Mononuclear cell (primary cell): Measurements from ENCODE around the gene PNO1. TPM values are rescaled to one million over a fixed set of nuclear protein-coding genes. Genes with fewer than 3 reads are reported as not detected.

ENCODE experiments used
- H3K27me3 ChIP-seq: 2 replicates; pipeline ENCODE4 v1.6.0; 2011; ENCODE audit warnings: low read length, control low read depth; ENCODE audit not compliant: insufficient read depth
- H3K4me1 ChIP-seq: 2 replicates; pipeline ENCODE4 v1.5.1; 2011; ENCODE audit warnings: mild to moderate bottlenecking, low read length, control low read depth; ENCODE audit not compliant: insufficient read depth
- H3K4me3 ChIP-seq: 2 replicates; pipeline ENCODE4 v1.5.1; 2011; ENCODE audit warnings: mild to moderate bottlenecking, low read length, moderate library complexity
- H3K9me3 ChIP-seq: 2 replicates; pipeline ENCODE4 v1.5.1; 2011; ENCODE audit warnings: low read depth, mild to moderate bottlenecking, control low read depth, low read length
- total RNA-seq: library from RNA; depleted of rRNA; stranded (reverse); fragments of >200 nt; gene quantifications from one replicate; pipeline ENCODE4 v1.2.3, GENCODE V29; 2012

The PNO1 gene
- total RNA-seq, 1 donor = 16.5 TPM

DNA sequence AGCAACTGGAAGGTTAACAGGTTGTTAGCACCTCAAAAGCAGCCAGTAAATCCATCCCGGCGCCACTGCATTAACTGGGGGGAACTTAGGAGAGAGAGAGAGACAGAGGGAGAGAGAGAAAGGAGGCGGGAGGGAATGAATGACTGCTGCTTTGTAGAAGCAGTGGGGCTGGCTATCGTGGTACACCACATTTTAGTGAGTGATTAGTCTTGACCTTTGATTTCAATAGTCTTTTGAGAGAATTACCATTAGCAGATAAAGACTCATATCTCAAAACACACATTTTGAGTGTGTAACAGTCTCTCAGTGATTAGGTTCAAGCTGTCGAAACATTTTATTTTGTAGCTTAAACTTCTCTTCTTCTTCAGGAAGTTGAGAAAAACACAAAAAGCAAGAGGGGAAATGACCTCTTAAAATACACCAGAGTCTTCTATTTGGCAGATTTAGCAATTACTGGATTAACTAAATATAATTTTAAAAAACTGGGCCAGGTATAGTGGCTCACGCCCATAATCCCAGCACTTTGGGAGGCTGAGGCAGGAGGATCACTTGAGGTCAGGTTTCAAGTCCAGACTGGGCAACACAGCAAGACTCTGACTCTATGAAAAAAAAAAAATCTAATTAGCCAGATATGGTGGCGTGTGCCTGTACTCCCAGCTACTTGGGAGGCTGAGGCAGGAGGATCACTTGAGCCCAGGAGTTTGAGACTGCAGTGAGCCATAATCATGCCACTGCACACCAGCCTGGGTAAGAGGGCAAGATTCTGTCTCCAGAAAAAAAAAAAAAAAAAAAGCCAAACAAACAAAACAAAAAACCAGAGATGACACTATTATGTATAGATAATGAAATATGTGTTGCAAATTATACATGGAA lies 22.0 kb upstream of the PNO1 start:
- H3K4me1 ChIP-seq = peaks cover 8% of the 10 kb centered on the region
- no peaks in the 10 kb centered on the region for H3K27me3 ChIP-seq
- no peaks in the 10 kb centered on the region for H3K9me3 ChIP-seq
- no peak overlapping the region for H3K4me3 ChIP-seq

GRCh38 chr2:68141875-68142274 lies 15.8 kb upstream of the PNO1 start:
- Histone ChIP-seq H3K4me1 (no peaks in the 10 kb centered on the region), H3K27me3 (no peaks in the 10 kb centered on the region), H3K9me3 (no peaks in the 10 kb centered on the region), H3K4me3 (no peak overlapping the region)

GRCh38 chr2:68151037-68151436 lies 6.7 kb upstream of the PNO1 start:
- H3K9me3 ChIP-seq = no peaks in the 10 kb centered on the region
- no peak overlapping the region for H3K4me3 ChIP-seq
- no peaks in the 10 kb centered on the region for H3K27me3 ChIP-seq
- peaks cover 21% of the 10 kb centered on the region for H3K4me1 ChIP-seq

DNA sequence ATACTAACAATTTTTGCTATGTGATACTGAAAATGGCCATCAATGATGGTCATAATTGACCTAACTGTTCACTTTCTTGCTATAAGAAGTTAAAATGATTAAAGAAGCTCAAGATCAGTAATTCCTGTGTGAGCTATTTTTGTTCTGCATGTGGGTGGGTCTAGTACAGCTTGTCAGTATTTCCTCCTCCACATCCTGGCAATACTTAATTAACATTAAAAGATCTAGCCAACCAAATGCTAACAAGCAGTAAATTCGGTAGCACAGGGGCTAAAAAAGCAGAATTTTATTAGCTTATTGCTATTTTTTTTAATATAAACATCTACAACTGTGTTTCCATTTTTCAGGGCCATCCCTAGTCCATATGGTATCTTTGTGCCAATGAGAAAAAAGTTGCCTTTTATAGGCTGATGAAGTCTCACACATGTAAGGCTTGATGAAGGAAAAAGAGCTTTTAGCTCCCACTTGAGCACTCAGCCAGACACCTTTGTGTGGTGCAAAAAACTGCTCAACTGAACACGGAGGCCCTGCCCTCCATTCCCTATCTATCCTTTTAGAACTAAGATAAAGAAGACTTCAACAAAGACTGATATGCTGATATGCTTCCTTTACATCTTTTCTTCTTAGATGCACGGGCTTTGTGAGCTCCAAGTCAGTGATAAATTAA lies 4.9 kb upstream of the PNO1 start:
- Histone ChIP-seq H3K9me3 (no peaks in the 10 kb centered on the region), H3K4me1 (peaks cover 30% of the 10 kb centered on the region), H3K4me3 (no peak overlapping the region), H3K27me3 (no peaks in the 10 kb centered on the region)

- Histone ChIP-seq H3K4me3 (no peak overlapping the region), H3K9me3 (no peaks in the 10 kb centered on the region), H3K27me3 (no peaks in the 10 kb centered on the region), H3K4me1 (peaks cover 45% of the 10 kb centered on the region)
Measured at GRCh38 chr2:68155618-68156017, 2.1 kb upstream of the PNO1 start.

GRCh38 chr2:68156419-68156818 lies 1.3 kb upstream of the PNO1 start:
- H3K4me3 ChIP-seq = peak overlapping the region; percentile 91
- no peaks in the 10 kb centered on the region for H3K9me3 ChIP-seq
- no peaks in the 10 kb centered on the region for H3K27me3 ChIP-seq
- peaks cover 45% of the 10 kb centered on the region for H3K4me1 ChIP-seq

GRCh38 chr2:68157002-68157401 lies 686 bp upstream of the PNO1 start:
- H3K4me3 ChIP-seq = peak overlapping the region; percentile 91
- H3K9me3 ChIP-seq = no peaks in the 10 kb centered on the region
- peaks cover 45% of the 10 kb centered on the region for H3K4me1 ChIP-seq
- H3K27me3 ChIP-seq = no peaks in the 10 kb centered on the region

- peak overlapping the region; percentile 91 for H3K4me3 ChIP-seq
- H3K9me3 ChIP-seq = no peaks in the 10 kb centered on the region
- peaks cover 40% of the 10 kb centered on the region for H3K4me1 ChIP-seq
- H3K27me3 ChIP-seq = no peaks in the 10 kb centered on the region
Measured at GRCh38 chr2:68158134-68158447, 403 bp downstream of the PNO1 start.

GRCh38 chr2:68163641-68164040 lies 6.0 kb downstream of the PNO1 start:
- Histone ChIP-seq H3K27me3 (no peaks in the 10 kb centered on the region), H3K4me1 (peaks cover 11% of the 10 kb centered on the region), H3K4me3 (no peak overlapping the region), H3K9me3 (no peaks in the 10 kb centered on the region)

GRCh38 chr2:68167186-68167585 lies 9.5 kb downstream of the PNO1 start:
- Histone ChIP-seq H3K27me3 (no peaks in the 10 kb centered on the region), H3K4me1 (no peaks in the 10 kb centered on the region), H3K9me3 (no peaks in the 10 kb centered on the region), H3K4me3 (no peak overlapping the region)

GRCh38 chr2:68169308-68169707 lies 11.6 kb downstream of the PNO1 start:
- no peaks in the 10 kb centered on the region for H3K9me3 ChIP-seq
- H3K4me1 ChIP-seq = peaks cover 15% of the 10 kb centered on the region
- H3K27me3 ChIP-seq = no peaks in the 10 kb centered on the region
- no peak overlapping the region for H3K4me3 ChIP-seq

GRCh38 chr2:68171146-68171545 lies 13.5 kb downstream of the PNO1 start:
- no peaks in the 10 kb centered on the region for H3K9me3 ChIP-seq
- H3K27me3 ChIP-seq = no peaks in the 10 kb centered on the region
- H3K4me1 ChIP-seq = peaks cover 15% of the 10 kb centered on the region
- H3K4me3 ChIP-seq = no peak overlapping the region

GRCh38 chr2:68171684-68172083 lies 14.0 kb downstream of the PNO1 start:
- Histone ChIP-seq H3K4me1 (peaks cover 20% of the 10 kb centered on the region), H3K27me3 (no peaks in the 10 kb centered on the region), H3K9me3 (no peaks in the 10 kb centered on the region), H3K4me3 (no peak overlapping the region)

- Histone ChIP-seq H3K4me3 (no peak overlapping the region), H3K4me1 (peaks cover 28% of the 10 kb centered on the region), H3K9me3 (no peaks in the 10 kb centered on the region), H3K27me3 (no peaks in the 10 kb centered on the region)
Measured at GRCh38 chr2:68172521-68172920, 14.8 kb downstream of the PNO1 start.

GRCh38 chr2:68172990-68173700 lies 15.5 kb downstream of the PNO1 start:
- H3K9me3 ChIP-seq = no peaks in the 10 kb centered on the region
- no peak overlapping the region for H3K4me3 ChIP-seq
- H3K27me3 ChIP-seq = no peaks in the 10 kb centered on the region
- peaks cover 31% of the 10 kb centered on the region for H3K4me1 ChIP-seq
